GM19193 (cell line): Measurements from ENCODE around the gene GNAS-AS1.

Source experiments
- POLR2A ChIP-seq: IDR thresholded peaks from 4 replicates; pipeline ENCODE4 v1.6.1; 2011; ENCODE audit not compliant: insufficient read depth, insufficient read length; ENCODE audit errors: extremely low read depth

Gene GNAS-AS1

GRCh38 chr20:58818586-58819285 lies 32.0 kb downstream of the GNAS-AS1 start:
- TF ChIP-seq POLR2A = no peak

- no peak for TF ChIP-seq POLR2A
These were observed 33.0 kb downstream of the GNAS-AS1 start for GRCh38 chr20:58817748-58818147.

- no peak for TF ChIP-seq POLR2A
These were observed 33.6 kb downstream of the GNAS-AS1 start for GRCh38 chr20:58816957-58817651.

- no peak for TF ChIP-seq POLR2A
These were observed 34.7 kb downstream of the GNAS-AS1 start for GRCh38 chr20:58816051-58816450.

- no peak for TF ChIP-seq POLR2A
These were observed 35.3 kb downstream of the GNAS-AS1 start for GRCh38 chr20:58815448-58815847.

- TF ChIP-seq POLR2A = no peak
These were observed 37.3 kb downstream of the GNAS-AS1 start for GRCh38 chr20:58813369-58813768.

GRCh38 chr20:58811334-58811733 lies 39.4 kb downstream of the GNAS-AS1 start:
- TF ChIP-seq POLR2A = no peak

GRCh38 chr20:58810879-58811250 lies 39.8 kb downstream of the GNAS-AS1 start:
- TF ChIP-seq POLR2A = no peak

- TF ChIP-seq POLR2A = no peak
These were observed 40.4 kb downstream of the GNAS-AS1 start for GRCh38 chr20:58810116-58810878.

- TF ChIP-seq POLR2A = no peak
These were observed 42.2 kb downstream of the GNAS-AS1 start for GRCh38 chr20:58808271-58809046.

- TF ChIP-seq POLR2A = no peak
These were observed 42.9 kb downstream of the GNAS-AS1 start for GRCh38 chr20:58807801-58808200.

- no peak for TF ChIP-seq POLR2A
These were observed 47.2 kb downstream of the GNAS-AS1 start for GRCh38 chr20:58803533-58803932.

GRCh38 chr20:58802061-58802460 lies 48.6 kb downstream of the GNAS-AS1 start:
- no peak for TF ChIP-seq POLR2A

GRCh38 chr20:58800134-58800871 lies 50.4 kb downstream of the GNAS-AS1 start:
- no peak for TF ChIP-seq POLR2A
